Fibroblast of lung (primary cell): ENCODE results near the gene XRCC3. TPM values are rescaled to one million over a fixed set of nuclear protein-coding genes. Genes with fewer than 3 reads are reported as not detected.
"Not testable (repeated sequence)": the region's sequence is repeated elsewhere in the genome, so short reads cannot be mapped to it uniquely, and the experiment has no call there.

Source experiments
- DNase-seq, 2 donors: peaks; one replicate each; pipeline versions ENCODE4 v3.0.0 to v3.0.0-alpha.2; 2010; ENCODE audit warnings: low read depth in 2 of 2
- H2AFZ ChIP-seq: 2 replicates; pipeline ENCODE4 v1.5.1; 2012; ENCODE audit warnings: low read length, control low read depth, inconsistent platforms
- H3K27ac ChIP-seq: 2 replicates; pipeline ENCODE4 v1.5.1; 2011; ENCODE audit warnings: low read length, control low read depth; ENCODE audit not compliant: insufficient read depth
- H3K27me3 ChIP-seq: 2 replicates; pipeline ENCODE4 v1.5.1; 2011; ENCODE audit warnings: mild to moderate bottlenecking, low read length; ENCODE audit not compliant: control insufficient read depth, insufficient read depth
- H3K36me3 ChIP-seq: 2 replicates; pipeline ENCODE4 v1.5.1; 2011; ENCODE audit warnings: low read length; ENCODE audit not compliant: control insufficient read depth, insufficient read depth
- H3K4me1 ChIP-seq: 2 replicates; pipeline ENCODE4 v1.5.1; 2011; ENCODE audit warnings: low read length; ENCODE audit not compliant: control insufficient read depth, insufficient read depth; ENCODE audit errors: extremely low read depth
- H3K4me2 ChIP-seq: 2 replicates; pipeline ENCODE4 v1.5.1; 2011; ENCODE audit warnings: low read length, control low read depth; ENCODE audit not compliant: insufficient read depth; ENCODE audit errors: extremely low read depth
- H3K4me3 ChIP-seq, 4 experiments: fragments of 200-600 bp in 1 of 4; sonication (generic) in 1 of 4; replicated peaks in 1 of 4; 2 replicates each; pipeline ENCODE4 v1.5.1; 2011 to 2016; ENCODE audit warnings: low read length in 4 of 4, low read depth in 3 of 4, mild to moderate bottlenecking in 3 of 4, control low read depth in 2 of 4, inconsistent platforms in 1 of 4, mixed read lengths in 1 of 4; ENCODE audit not compliant: insufficient read depth in 1 of 4; ENCODE audit errors: control extremely low read depth in 1 of 4
- H3K79me2 ChIP-seq: 2 replicates; pipeline ENCODE4 v1.5.1; 2012; ENCODE audit warnings: mild to moderate bottlenecking, low read length, inconsistent platforms; ENCODE audit not compliant: control insufficient read depth, insufficient read depth
- H3K9ac ChIP-seq: 2 replicates; pipeline ENCODE4 v1.5.1; 2011; ENCODE audit warnings: mild to moderate bottlenecking, low read length, control low read depth; ENCODE audit not compliant: insufficient read depth
- H3K9me3 ChIP-seq: 2 replicates; pipeline ENCODE4 v1.5.1; 2012; ENCODE audit warnings: low read depth, low read length; ENCODE audit not compliant: control insufficient read depth, insufficient read depth
- H4K20me1 ChIP-seq: 2 replicates; pipeline ENCODE4 v1.5.1; 2011; ENCODE audit warnings: low read length; ENCODE audit not compliant: control insufficient read depth, insufficient read depth; ENCODE audit errors: extremely low read depth
- EZH2 ChIP-seq: IDR thresholded peaks from 2 replicates; pipeline ENCODE4 v1.5.1; 2012; ENCODE audit warnings: low read length, control low read depth, mild to moderate bottlenecking; ENCODE audit errors: missing control alignments
- polyA plus RNA-seq, 2 donors: library from polyadenylated mRNA; depleted of rRNA in 1 of 2; stranded (reverse) in 1 of 2; unstranded in 1 of 2; fragments of >200 nt; gene quantifications; 2 replicates each; pipeline ENCODE4 v1.2.1, GENCODE V29; 2011 to 2012; ENCODE audit warnings: missing spikeins in 1 of 2
- total RNA-seq: library from RNA; depleted of rRNA; stranded (reverse); fragments of >200 nt; gene quantifications from 2 replicates; pipeline ENCODE4 v1.2.1, GENCODE V29; 2014
- TF ChIP-seq, protein P1 (sequence below), 2 donors: IDR thresholded peaks in 1 of 2; conservative IDR thresholded peaks in 1 of 2; 1 replicate in 1 of 2; 2 replicates in 1 of 2; pipeline ENCODE4 v1.5.1; 2011 to 2012; ENCODE audit warnings: low read length in 2 of 2, control low read depth in 1 of 2, inconsistent platforms in 1 of 2, low read depth in 1 of 2, mild to moderate bottlenecking in 1 of 2

XRCC3 gene
- total and polyA plus RNA-seq, 2 donors (not counting 1 experiment from before 2014, with no cell fraction given), result 4.9 to 9.2 TPM

DNA sequence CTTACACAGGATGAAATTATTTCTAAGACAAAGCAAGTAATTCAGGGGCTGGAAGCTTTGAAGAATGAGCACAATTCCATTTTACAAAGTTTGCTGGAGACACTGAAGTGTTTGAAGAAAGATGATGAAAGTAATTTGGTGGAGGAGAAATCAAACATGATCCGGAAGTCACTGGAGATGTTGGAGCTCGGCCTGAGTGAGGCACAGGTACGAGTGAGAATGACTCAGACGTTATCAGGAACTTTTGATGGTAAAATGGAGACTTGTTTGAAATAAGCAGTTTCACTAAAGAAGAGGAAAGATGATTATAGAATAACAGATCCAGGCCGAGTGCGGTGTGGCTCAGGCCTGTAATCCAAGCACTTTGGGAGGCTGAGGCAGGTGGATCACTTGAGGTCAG, 60.6 kb downstream of the XRCC3 start:
- Histone ChIP-seq H4K20me1 (no peaks in the 10 kb centered on the region), H3K79me2 (peaks cover 74% of the 10 kb centered on the region), H3K9me3 (no peaks in the 10 kb centered on the region), H3K27ac (no peak overlapping the region), H3K4me1 (peaks cover 20% of the 10 kb centered on the region), H3K9ac (no peak overlapping the region), H3K27me3 (no peaks in the 10 kb centered on the region), H3K36me3 (peaks cover 13% of the 10 kb centered on the region), H2AFZ (no peak overlapping the region), H3K4me2 (no peak overlapping the region), H3K4me3 (no peak overlapping the region)
- DNase-seq, result no peak
- TF ChIP-seq, protein P1, sequence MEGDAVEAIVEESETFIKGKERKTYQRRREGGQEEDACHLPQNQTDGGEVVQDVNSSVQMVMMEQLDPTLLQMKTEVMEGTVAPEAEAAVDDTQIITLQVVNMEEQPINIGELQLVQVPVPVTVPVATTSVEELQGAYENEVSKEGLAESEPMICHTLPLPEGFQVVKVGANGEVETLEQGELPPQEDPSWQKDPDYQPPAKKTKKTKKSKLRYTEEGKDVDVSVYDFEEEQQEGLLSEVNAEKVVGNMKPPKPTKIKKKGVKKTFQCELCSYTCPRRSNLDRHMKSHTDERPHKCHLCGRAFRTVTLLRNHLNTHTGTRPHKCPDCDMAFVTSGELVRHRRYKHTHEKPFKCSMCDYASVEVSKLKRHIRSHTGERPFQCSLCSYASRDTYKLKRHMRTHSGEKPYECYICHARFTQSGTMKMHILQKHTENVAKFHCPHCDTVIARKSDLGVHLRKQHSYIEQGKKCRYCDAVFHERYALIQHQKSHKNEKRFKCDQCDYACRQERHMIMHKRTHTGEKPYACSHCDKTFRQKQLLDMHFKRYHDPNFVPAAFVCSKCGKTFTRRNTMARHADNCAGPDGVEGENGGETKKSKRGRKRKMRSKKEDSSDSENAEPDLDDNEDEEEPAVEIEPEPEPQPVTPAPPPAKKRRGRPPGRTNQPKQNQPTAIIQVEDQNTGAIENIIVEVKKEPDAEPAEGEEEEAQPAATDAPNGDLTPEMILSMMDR (conservative IDR thresholded peaks at IDR 0.05 in 1 of 2, IDR thresholded peaks at IDR 0.05 in 1 of 2; ENCODE audit: low read depth in 1 of 2, low read length in 2 of 2), result no peak
- no peak for TF ChIP-seq EZH2

DNA sequence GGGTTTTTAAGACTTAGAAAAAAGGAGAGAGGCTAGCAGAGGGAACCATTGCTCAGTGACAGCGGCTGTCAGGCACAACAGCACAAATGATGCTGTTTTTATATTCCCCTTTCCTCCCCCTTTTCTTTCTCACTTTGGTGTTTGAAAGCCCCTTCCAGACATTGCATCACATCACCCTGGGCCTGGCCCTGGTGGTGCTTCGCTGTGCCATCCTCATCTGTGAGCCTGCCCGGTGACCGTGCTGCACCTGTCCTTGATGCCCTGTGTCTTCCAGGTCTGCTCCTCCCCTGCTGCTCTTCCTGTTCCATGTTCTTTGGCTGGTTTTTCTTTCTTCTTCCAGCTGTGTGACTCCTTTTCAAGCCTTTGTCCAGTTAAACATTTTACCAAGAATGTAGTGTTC, 61.4 kb downstream of the XRCC3 start:
- DNase-seq, result no peak
- no peaks in the 10 kb centered on the region for H3K9me3 ChIP-seq
- H3K79me2 ChIP-seq, result peaks cover 75% of the 10 kb centered on the region
- peaks cover 9% of the 10 kb centered on the region for H3K36me3 ChIP-seq
- H3K4me1 ChIP-seq, result peaks cover 20% of the 10 kb centered on the region
- H4K20me1 ChIP-seq, result no peaks in the 10 kb centered on the region
- no peak overlapping the region for H3K9ac ChIP-seq
- no peak overlapping the region for H3K4me3 ChIP-seq
- no peak overlapping the region for H2AFZ ChIP-seq
- no peak overlapping the region for H3K27ac ChIP-seq
- TF ChIP-seq, protein P1 (conservative IDR thresholded peaks at IDR 0.05 in 1 of 2, IDR thresholded peaks at IDR 0.05 in 1 of 2; ENCODE audit: low read depth in 1 of 2, low read length in 2 of 2), result no peak
- no peak for TF ChIP-seq EZH2
- no peaks in the 10 kb centered on the region for H3K27me3 ChIP-seq
- peak overlapping the region; percentile 26 for H3K4me2 ChIP-seq

DNA sequence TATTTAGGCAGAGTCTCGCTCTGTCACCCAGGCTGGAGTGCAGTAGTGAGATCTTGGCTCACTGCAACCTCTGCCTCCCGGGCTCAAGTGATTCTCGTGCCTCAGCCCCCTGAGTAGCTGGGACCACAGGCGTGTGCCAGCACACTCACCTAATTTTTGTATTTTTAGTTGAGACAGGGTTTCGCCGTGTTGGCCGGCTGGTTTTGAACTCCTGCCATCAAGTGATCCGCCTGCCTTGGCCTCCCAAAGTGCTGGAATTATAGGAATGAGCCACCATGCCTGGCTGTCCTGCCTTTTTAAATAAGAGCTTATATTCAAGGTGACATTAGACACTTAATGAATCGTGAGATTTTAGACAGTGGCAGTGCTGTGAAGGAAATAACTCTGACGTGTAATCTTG, 61.9 kb downstream of the XRCC3 start:
- Histone ChIP-seq H3K4me2 (peak overlapping the region; percentile 26), H3K79me2 (peaks cover 80% of the 10 kb centered on the region), H3K4me1 (peaks cover 20% of the 10 kb centered on the region)
- DNase-seq, result peak in 1 of 2 donors; percentile 58
- not testable (repeated sequence) for H3K9me3 ChIP-seq, H3K9ac ChIP-seq, H2AFZ ChIP-seq, H3K27me3 ChIP-seq, H4K20me1 ChIP-seq, H3K36me3 ChIP-seq, H3K27ac ChIP-seq, H3K4me3 ChIP-seq
